NB4 (cell line): ENCODE data around the gene PIGA.

Source experiments
- POLR2A ChIP-seq: IDR thresholded peaks from 2 replicates; pipeline ENCODE4 v1.6.1; 2011; ENCODE audit warnings: mild to moderate bottlenecking; ENCODE audit not compliant: insufficient read length; ENCODE audit errors: extremely low read depth
- TF ChIP-seq, protein P1 (sequence below): IDR thresholded peaks from 2 replicates; pipeline ENCODE4 v1.6.1; 2011; ENCODE audit warnings: low read depth, low read length
- TF ChIP-seq, protein P2 (sequence below): IDR thresholded peaks from one replicate; pipeline ENCODE4 v1.5.1; 2012; ENCODE audit warnings: low read depth, low read length

GRCh38 chrX:15311119-15311518, 24.2 kb downstream of the PIGA start:
- TF ChIP-seq, protein P1, sequence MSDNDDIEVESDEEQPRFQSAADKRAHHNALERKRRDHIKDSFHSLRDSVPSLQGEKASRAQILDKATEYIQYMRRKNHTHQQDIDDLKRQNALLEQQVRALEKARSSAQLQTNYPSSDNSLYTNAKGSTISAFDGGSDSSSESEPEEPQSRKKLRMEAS = no peak
- TF ChIP-seq, protein P2, sequence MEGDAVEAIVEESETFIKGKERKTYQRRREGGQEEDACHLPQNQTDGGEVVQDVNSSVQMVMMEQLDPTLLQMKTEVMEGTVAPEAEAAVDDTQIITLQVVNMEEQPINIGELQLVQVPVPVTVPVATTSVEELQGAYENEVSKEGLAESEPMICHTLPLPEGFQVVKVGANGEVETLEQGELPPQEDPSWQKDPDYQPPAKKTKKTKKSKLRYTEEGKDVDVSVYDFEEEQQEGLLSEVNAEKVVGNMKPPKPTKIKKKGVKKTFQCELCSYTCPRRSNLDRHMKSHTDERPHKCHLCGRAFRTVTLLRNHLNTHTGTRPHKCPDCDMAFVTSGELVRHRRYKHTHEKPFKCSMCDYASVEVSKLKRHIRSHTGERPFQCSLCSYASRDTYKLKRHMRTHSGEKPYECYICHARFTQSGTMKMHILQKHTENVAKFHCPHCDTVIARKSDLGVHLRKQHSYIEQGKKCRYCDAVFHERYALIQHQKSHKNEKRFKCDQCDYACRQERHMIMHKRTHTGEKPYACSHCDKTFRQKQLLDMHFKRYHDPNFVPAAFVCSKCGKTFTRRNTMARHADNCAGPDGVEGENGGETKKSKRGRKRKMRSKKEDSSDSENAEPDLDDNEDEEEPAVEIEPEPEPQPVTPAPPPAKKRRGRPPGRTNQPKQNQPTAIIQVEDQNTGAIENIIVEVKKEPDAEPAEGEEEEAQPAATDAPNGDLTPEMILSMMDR = no peak
- TF ChIP-seq POLR2A = no peak
